NCI-H146 treated with DMSO at 0.1 percent for 48 hours (cell line): ENCODE data around the gene LCE1A.

Experiments
- DNase-seq: peaks from one replicate; lab custom pipeline; 2025; ENCODE audit not compliant: unreplicated experiment; lab: John Stamatoyannopoulos, UW

The LCE1A gene

GRCh38 chr1:152869808-152870419 lies 42.6 kb downstream of the LCE1A start:
- peak; percentile 23 for DNase-seq

GRCh38 chr1:152870831-152871730 lies 43.8 kb downstream of the LCE1A start:
- no peak for DNase-seq

GRCh38 chr1:152871731-152872126 lies 44.5 kb downstream of the LCE1A start:
- DNase-seq = no peak

- no peak for DNase-seq
These were observed 46.2 kb downstream of the LCE1A start for GRCh38 chr1:152873495-152873894.

- DNase-seq = no peak
These were observed 49.6 kb downstream of the LCE1A start for GRCh38 chr1:152876827-152877226.
